ENCODE data around the gene CAMK2A. TPM values are rescaled to one million over a fixed set of nuclear protein-coding genes. Genes with fewer than 3 reads are reported as not detected.
A peak's percentile ranks its signal among the peaks of the same experiment; 100 is the strongest.

The CAMK2A gene
- total and polyA plus RNA-seq, 11 donors = 3.2 to 26.0 (median 15.2) TPM

GRCh38 chr5:150183436-150183835, 106.1 kb downstream of the CAMK2A start:
- intact Hi-C loops (cut with DNase I) = no loop called here
- Histone ChIP-seq H3K27me3 (peaks cover 0 to 6% (median 0%) of the 10 kb centered on the region in 9 donors), H3K9me3 (no peaks in the 10 kb centered on the region), H3K4me1 (peaks cover 0 to 42% (median 28%) of the 10 kb centered on the region in 12 donors), H3K27ac (no peak overlapping the region), H3K36me3 (no peaks in the 10 kb centered on the region), H3K4me3 (no peak overlapping the region)
- 93 to 96% (median 95%) methylated on average over 8 to 12 of the region's 12 CpGs for WGBS, 4 donors
- DNase-seq = no peak
- ATAC-seq = no peak
- TF ChIP-seq POLR2A (IDR thresholded peaks at IDR 0.05) = no peak
- TF ChIP-seq, protein P1, sequence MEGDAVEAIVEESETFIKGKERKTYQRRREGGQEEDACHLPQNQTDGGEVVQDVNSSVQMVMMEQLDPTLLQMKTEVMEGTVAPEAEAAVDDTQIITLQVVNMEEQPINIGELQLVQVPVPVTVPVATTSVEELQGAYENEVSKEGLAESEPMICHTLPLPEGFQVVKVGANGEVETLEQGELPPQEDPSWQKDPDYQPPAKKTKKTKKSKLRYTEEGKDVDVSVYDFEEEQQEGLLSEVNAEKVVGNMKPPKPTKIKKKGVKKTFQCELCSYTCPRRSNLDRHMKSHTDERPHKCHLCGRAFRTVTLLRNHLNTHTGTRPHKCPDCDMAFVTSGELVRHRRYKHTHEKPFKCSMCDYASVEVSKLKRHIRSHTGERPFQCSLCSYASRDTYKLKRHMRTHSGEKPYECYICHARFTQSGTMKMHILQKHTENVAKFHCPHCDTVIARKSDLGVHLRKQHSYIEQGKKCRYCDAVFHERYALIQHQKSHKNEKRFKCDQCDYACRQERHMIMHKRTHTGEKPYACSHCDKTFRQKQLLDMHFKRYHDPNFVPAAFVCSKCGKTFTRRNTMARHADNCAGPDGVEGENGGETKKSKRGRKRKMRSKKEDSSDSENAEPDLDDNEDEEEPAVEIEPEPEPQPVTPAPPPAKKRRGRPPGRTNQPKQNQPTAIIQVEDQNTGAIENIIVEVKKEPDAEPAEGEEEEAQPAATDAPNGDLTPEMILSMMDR (IDR thresholded peaks at IDR 0.05) = no peak

- TF ChIP-seq, protein P1 (IDR thresholded peaks at IDR 0.05) = no peak
- TF ChIP-seq POLR2A (IDR thresholded peaks at IDR 0.05) = no peak
- no peak for DNase-seq
- 93 to 97% (median 95%) methylated on average over 10 of the region's 10 CpGs for WGBS, 4 donors
Observed at GRCh38 chr5:150182774-150183173, 106.8 kb downstream of the CAMK2A start.

DNA sequence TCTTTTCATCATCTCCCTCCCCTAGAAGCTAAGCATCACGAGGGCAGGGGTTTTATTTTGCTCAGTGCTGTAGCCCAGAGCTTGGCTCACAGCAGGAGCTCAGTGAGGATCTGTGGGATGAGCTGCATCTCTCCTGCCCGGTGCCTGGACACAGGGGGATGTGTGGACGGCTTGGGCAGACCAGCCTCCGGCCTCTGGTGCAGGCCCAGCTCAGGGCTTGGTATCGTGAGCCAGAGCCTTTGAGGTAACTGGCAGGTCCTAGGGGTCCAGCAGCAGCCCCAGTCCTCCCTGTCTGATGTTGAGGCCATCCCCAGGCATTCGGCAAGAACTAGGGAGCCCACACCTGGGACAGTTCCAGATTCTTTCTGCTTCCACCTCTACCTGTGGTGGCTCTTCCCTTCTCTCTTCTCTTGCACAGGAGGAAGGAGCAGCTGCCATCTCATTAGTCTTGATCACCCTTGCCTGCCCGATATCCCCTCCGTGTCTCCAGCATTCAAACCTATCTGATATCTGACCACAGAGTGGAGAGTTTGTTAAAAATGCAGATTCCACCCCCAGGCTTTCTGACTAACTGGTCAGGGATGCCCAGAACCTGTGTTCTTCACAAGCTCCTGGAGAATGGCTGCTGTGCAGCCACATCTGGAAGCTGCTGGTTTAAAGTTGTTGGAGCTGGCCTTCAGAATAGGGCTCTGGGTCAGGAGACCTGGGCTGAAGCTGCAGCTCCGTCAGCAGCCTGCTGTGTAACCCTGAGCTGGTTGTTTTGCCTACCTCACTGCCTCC, 107.6 kb downstream of the CAMK2A start:
- WGBS, 4 donors = 91 to 96% (median 95%) methylated on average over 8 to 9 of the region's 9 CpGs
- peak overlapping the region in 9 of 12 donors; percentile 59 to 93 (median 80) for H3K27ac ChIP-seq
- TF ChIP-seq, protein P1 (IDR thresholded peaks at IDR 0.05) = no peak
- TF ChIP-seq POLR2A (IDR thresholded peaks at IDR 0.05) = no peak
- H3K36me3 ChIP-seq = no peaks in the 10 kb centered on the region
- DNase-seq (no peak), ATAC-seq (no peak)
- intact Hi-C loops (cut with DNase I) = no loop called here
- H3K27me3 ChIP-seq = no peaks in the 10 kb centered on the region
- peaks cover 0 to 42% (median 28%) of the 10 kb centered on the region in 12 donors for H3K4me1 ChIP-seq
- no peaks in the 10 kb centered on the region for H3K9me3 ChIP-seq
- no peak overlapping the region for H3K4me3 ChIP-seq

More at GRCh38 chr5:150182774-150183173, 106.8 kb downstream of the CAMK2A start:
- ATAC-seq = no peak
- Histone ChIP-seq H3K4me3 (no peak overlapping the region), H3K27me3 (no peaks in the 10 kb centered on the region), H3K36me3 (no peaks in the 10 kb centered on the region), H3K4me1 (peaks cover 0 to 42% (median 28%) of the 10 kb centered on the region in 12 donors), H3K9me3 (no peaks in the 10 kb centered on the region), H3K27ac (no peak overlapping the region)
- intact Hi-C loops (cut with DNase I) = no loop called here

DNA sequence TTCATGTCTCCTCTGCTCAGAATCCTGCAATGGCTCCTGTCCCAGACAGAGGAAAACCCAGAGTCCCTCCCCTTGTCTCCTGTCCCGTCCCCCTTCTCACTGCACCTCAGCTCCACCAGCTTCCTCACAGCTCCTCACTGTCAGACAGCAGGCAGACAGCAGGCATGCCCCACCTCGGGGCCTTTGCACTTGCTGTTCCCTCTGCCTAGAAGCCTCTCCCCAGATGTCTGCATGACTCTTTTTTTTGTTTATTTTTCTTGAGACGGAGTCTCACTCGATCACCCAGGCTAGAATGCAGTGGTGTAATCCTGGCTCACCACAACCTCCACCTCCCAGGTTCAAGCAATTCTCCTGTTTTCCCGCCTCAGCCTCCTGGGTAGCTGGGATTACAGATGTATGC, 108.5 kb downstream of the CAMK2A start:
- intact Hi-C loops (cut with DNase I) = no loop called here
- no peaks in the 10 kb centered on the region for H3K27me3 ChIP-seq
- H3K27ac ChIP-seq = peak overlapping the region; percentile 59 to 93 (median 79)
- DNase-seq (peak in 1 of 5 donors; percentile 50), ATAC-seq (peak in 3 of 4 donors; percentile 16 to 44 (median 17))
- WGBS, 4 donors = 43 to 70% (median 54%) methylated on average over 5 of the region's 5 CpGs
- H3K4me3 ChIP-seq = no peak overlapping the region
- no peaks in the 10 kb centered on the region for H3K36me3 ChIP-seq
- H3K9me3 ChIP-seq = no peaks in the 10 kb centered on the region
- peaks cover 0 to 40% (median 28%) of the 10 kb centered on the region in 12 donors for H3K4me1 ChIP-seq
- TF ChIP-seq POLR2A (IDR thresholded peaks at IDR 0.05) = no peak
